ENCODE measurements around the gene PARP3.

Gene PARP3

DNA sequence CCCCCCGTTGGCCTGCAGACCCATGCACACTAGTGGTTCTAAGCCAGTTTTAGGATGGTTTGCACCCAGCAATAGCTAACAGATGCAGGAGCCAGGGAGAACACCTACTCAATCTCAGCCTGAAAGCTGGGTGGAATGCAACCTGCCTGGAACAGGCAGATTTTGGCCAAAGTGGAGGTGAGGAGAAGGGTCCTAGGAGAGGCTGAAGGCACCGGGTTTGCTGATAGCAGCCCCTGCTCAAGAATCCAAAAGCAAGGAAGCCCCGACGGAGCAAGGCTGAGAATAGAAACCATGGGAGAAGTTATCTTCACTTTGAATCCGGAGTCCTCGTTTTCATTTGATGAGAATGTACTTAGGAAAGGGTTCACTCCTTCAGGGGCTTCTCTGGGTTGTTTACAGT lies 10.4 kb upstream of the PARP3 start:
- no peaks in the 10 kb centered on the region for H3K9me3 ChIP-seq (ENCODE audit: control insufficient read depth, low read length)
- H3K27me3 ChIP-seq (ENCODE audit: control insufficient read depth in 1 of 2, insufficient read depth in 1 of 2, low read length in 2 of 2), result no peaks in the 10 kb centered on the region
- no peak for DNase-seq
- no peak overlapping the region for H3K4me3 ChIP-seq (ENCODE audit: insufficient read depth in 1 of 2, low read depth in 1 of 2, low read length in 2 of 2)
- H3K79me1 ChIP-seq (replicated peaks; ENCODE audit: low read length, poor library complexity, severe bottlenecking), result peaks cover 3% of the 10 kb centered on the region
- H3K36me3 ChIP-seq (ENCODE audit: control insufficient read depth in 1 of 2, insufficient read depth in 2 of 2, low read depth in 1 of 2, low read length in 2 of 2), result peaks cover 51 to 54% of the 10 kb centered on the region in 2 experiments
- H4K91ac ChIP-seq (ENCODE audit: low read length), result no peak overlapping the region
- H3K14ac ChIP-seq (ENCODE audit: low read length in 2 of 2), result no peak overlapping the region
- H2AFZ ChIP-seq (ENCODE audit: low read depth, low read length), result no peak overlapping the region
- no peak overlapping the region for H2BK15ac ChIP-seq (ENCODE audit: low read depth, poor library complexity, severe bottlenecking)
- WGBS, result 96% methylated on average over 6 of the region's 6 CpGs
- no peak overlapping the region for H3K23ac ChIP-seq (ENCODE audit: low read length in 2 of 2)
- no peak overlapping the region for H2AK5ac ChIP-seq (ENCODE audit: low read length, severe bottlenecking)
- H2BK5ac ChIP-seq (ENCODE audit: low read depth, low read length, poor library complexity, severe bottlenecking), result no peak overlapping the region
- no peak overlapping the region for H2BK12ac ChIP-seq (ENCODE audit: low read length in 2 of 2)
- H4K8ac ChIP-seq (ENCODE audit: low read length), result no peak overlapping the region
- no peak overlapping the region for H3K18ac ChIP-seq (ENCODE audit: low read depth in 1 of 2, low read length in 2 of 2)
- H3K4me2 ChIP-seq (ENCODE audit: low read length, poor library complexity, severe bottlenecking), result no peak overlapping the region
- peaks cover 2% of the 10 kb centered on the region for H3K4me1 ChIP-seq (ENCODE audit: control insufficient read depth, insufficient read depth, low read depth, low read length)
- no peak overlapping the region for H3K4ac ChIP-seq (ENCODE audit: low read depth in 1 of 2, low read length in 2 of 2)
- no peak overlapping the region for H3K27ac ChIP-seq (ENCODE audit: low read length, poor library complexity, severe bottlenecking)
- no peak overlapping the region for H2BK120ac ChIP-seq (ENCODE audit: low read depth, low read length)
- H3K9ac ChIP-seq (ENCODE audit: low read length), result no peak overlapping the region

DNA sequence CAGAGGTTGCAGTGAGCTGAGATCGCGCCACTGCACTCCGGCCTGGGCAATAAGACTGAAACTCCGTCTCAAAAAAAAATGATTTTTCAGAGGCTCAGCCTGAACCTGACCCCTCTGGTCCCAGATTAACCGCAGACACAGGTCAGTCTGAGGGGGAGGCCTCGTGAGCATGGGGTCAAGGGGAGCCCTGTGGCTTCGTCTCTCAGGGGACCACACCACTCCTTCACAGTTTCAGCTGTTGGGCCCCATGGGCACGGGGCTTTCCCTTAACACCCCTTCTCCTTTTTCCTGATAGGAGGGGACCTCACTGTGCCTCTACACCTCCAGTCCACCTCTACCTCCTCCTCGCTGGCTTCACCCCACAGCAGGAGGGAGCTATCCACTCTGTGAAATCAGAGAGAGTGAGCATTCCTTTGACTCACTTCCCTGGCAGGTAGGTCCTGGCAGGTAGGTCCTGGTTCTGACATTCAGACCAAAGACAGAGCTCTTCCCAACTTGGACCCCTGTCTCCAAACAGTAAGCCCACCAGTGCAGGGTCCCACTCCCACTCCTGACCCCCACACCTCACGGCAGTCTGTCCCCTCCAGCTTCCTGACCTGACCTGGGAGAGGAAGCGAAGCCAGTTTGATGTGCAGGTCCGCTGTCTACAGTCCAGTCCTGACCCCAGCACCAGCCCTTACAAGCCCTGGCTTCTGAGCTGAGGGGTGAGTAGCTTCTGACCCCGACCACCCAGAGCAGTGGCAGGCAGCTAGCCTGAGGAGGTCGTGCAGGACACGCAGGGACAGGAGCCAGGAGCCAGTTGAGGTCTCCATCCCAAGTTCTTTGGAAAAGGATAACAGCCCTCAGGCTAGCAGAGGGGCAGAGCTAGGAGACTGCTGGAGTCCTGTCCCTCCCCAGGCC lies 9.4 kb upstream of the PARP3 start:
- H3K27me3 ChIP-seq (ENCODE audit: control insufficient read depth in 1 of 2, insufficient read depth in 1 of 2, low read length in 2 of 2), result no peaks in the 10 kb centered on the region
- no peak overlapping the region for H3K27ac ChIP-seq (ENCODE audit: low read length, poor library complexity, severe bottlenecking)
- H2BK12ac ChIP-seq (ENCODE audit: low read length in 2 of 2), result no peak overlapping the region
- no peak overlapping the region for H2AFZ ChIP-seq (ENCODE audit: low read depth, low read length)
- H3K18ac ChIP-seq (ENCODE audit: low read depth in 1 of 2, low read length in 2 of 2), result no peak overlapping the region
- H3K36me3 ChIP-seq (ENCODE audit: control insufficient read depth in 1 of 2, insufficient read depth in 2 of 2, low read depth in 1 of 2, low read length in 2 of 2), result peaks cover 61 to 64% of the 10 kb centered on the region in 2 experiments
- H2AK5ac ChIP-seq (ENCODE audit: low read length, severe bottlenecking), result no peak overlapping the region
- H3K4me2 ChIP-seq (ENCODE audit: low read length, poor library complexity, severe bottlenecking), result no peak overlapping the region
- H3K4ac ChIP-seq (ENCODE audit: low read depth in 1 of 2, low read length in 2 of 2), result no peak overlapping the region
- no peak overlapping the region for H3K9ac ChIP-seq (ENCODE audit: low read length)
- no peak overlapping the region for H3K23ac ChIP-seq (ENCODE audit: low read length in 2 of 2)
- no peak overlapping the region for H2BK15ac ChIP-seq (ENCODE audit: low read depth, poor library complexity, severe bottlenecking)
- no peak overlapping the region for H3K14ac ChIP-seq (ENCODE audit: low read length in 2 of 2)
- no peak overlapping the region for H2BK120ac ChIP-seq (ENCODE audit: low read depth, low read length)
- no peak overlapping the region for H3K4me3 ChIP-seq (ENCODE audit: insufficient read depth in 1 of 2, low read depth in 1 of 2, low read length in 2 of 2)
- DNase-seq, result no peak
- no peaks in the 10 kb centered on the region for H3K9me3 ChIP-seq (ENCODE audit: control insufficient read depth, low read length)
- no peak overlapping the region for H2BK5ac ChIP-seq (ENCODE audit: low read depth, low read length, poor library complexity, severe bottlenecking)
- no peak overlapping the region for H4K8ac ChIP-seq (ENCODE audit: low read length)
- H3K4me1 ChIP-seq (ENCODE audit: control insufficient read depth, insufficient read depth, low read depth, low read length), result peaks cover 2% of the 10 kb centered on the region
- peaks cover 10% of the 10 kb centered on the region for H3K79me1 ChIP-seq (replicated peaks; ENCODE audit: low read length, poor library complexity, severe bottlenecking)
- WGBS, result 94% methylated on average over 15 of the region's 15 CpGs
- H4K91ac ChIP-seq (ENCODE audit: low read length), result no peak overlapping the region

DNA sequence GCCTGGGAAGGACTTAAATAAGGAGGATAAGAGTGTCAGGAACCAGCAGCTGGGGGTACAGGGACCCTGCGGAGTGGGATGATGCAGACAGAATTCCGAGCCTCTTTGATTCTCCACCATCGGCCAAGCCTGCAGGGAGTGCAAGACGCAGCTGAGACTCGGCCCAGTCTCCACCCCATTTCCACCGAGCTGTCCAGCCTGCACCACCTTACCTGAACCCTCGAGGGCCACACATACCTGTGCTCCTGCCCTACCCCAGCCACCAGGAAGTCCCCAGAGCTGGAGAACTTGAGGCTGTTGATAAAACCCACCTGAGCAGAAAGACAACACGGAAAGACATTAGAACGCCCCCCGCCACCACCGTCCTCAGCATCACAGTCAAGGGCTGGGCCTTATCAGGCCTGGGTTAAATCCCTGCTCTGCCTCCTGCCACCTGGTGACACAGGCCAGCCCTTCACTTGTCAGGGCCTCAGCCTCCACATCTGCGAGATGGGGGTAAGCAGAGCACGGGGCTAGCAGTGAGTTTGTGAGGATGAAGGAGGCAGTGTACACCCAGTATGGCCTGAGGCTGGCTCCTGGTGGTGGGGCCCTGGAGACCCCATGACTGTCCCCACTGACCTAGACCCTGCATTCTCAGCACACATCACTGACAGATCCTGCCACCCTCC lies 8.6 kb upstream of the PARP3 start:
- Histone ChIP-seq H2AK5ac (ENCODE audit: low read length, severe bottlenecking) (no peak overlapping the region), H3K9me3 (ENCODE audit: control insufficient read depth, low read length) (no peaks in the 10 kb centered on the region), H3K4me1 (ENCODE audit: control insufficient read depth, insufficient read depth, low read depth, low read length) (peaks cover 2% of the 10 kb centered on the region), H2BK120ac (ENCODE audit: low read depth, low read length) (no peak overlapping the region), H3K4me3 (ENCODE audit: insufficient read depth in 1 of 2, low read depth in 1 of 2, low read length in 2 of 2) (no peak overlapping the region), H3K4ac (ENCODE audit: low read depth in 1 of 2, low read length in 2 of 2) (no peak overlapping the region), H4K8ac (ENCODE audit: low read length) (no peak overlapping the region), H3K27me3 (ENCODE audit: control insufficient read depth in 1 of 2, insufficient read depth in 1 of 2, low read length in 2 of 2) (no peaks in the 10 kb centered on the region), H3K14ac (ENCODE audit: low read length in 2 of 2) (no peak overlapping the region), H3K4me2 (ENCODE audit: low read length, poor library complexity, severe bottlenecking) (no peak overlapping the region), H2BK15ac (ENCODE audit: low read depth, poor library complexity, severe bottlenecking) (no peak overlapping the region), H3K18ac (ENCODE audit: low read depth in 1 of 2, low read length in 2 of 2) (no peak overlapping the region), H3K79me1 (replicated peaks; ENCODE audit: low read length, poor library complexity, severe bottlenecking) (peaks cover 18% of the 10 kb centered on the region), H3K27ac (ENCODE audit: low read length, poor library complexity, severe bottlenecking) (no peak overlapping the region), H3K23ac (ENCODE audit: low read length in 2 of 2) (no peak overlapping the region), H3K36me3 (ENCODE audit: control insufficient read depth in 1 of 2, insufficient read depth in 2 of 2, low read depth in 1 of 2, low read length in 2 of 2) (peaks cover 69 to 71% of the 10 kb centered on the region in 2 experiments), H2BK12ac (ENCODE audit: low read length in 2 of 2) (no peak overlapping the region), H4K91ac (ENCODE audit: low read length) (no peak overlapping the region), H2AFZ (ENCODE audit: low read depth, low read length) (no peak overlapping the region), H3K9ac (ENCODE audit: low read length) (no peak overlapping the region), H2BK5ac (ENCODE audit: low read depth, low read length, poor library complexity, severe bottlenecking) (no peak overlapping the region)
- DNase-seq, result no peak
- WGBS, result 97% methylated on average over 11 of the region's 13 CpGs

DNA sequence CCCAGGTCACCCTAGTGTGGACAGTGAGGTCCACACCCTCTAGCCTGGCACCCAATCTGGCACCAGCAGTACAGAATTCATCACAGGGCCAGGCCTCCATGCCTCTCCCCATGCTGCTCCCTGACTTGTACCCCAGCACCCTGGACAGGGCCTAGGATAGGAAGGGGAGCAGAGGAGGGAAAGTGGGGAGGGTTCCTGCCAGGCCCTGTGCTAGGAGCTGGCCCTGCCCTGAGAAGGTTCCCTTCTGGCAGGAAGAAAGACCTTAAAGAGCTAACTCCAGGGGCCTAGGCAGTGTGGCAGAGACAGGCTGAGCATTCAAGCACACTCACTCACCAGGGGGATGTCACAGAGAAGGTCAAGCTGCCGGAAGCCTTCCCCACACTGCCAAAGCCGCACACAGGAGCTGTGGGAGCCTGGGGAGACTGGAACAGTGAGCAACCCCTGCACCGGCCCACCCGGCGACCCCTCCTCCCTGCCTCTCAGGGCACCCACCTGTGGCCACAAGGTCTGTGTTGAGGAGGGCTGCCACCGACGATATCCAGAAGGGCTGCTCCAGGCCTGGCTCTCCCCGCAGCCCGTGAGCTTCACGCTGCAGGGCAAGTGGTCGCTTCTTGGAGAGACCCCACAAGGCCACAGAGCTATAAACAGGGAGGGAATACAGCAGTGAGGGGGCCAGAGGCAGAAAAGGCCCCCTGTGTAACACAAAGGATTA lies 7.9 kb upstream of the PARP3 start:
- no peak overlapping the region for H2BK5ac ChIP-seq (ENCODE audit: low read depth, low read length, poor library complexity, severe bottlenecking)
- H2BK15ac ChIP-seq (ENCODE audit: low read depth, poor library complexity, severe bottlenecking), result no peak overlapping the region
- DNase-seq, result no peak
- H3K79me1 ChIP-seq (replicated peaks; ENCODE audit: low read length, poor library complexity, severe bottlenecking), result peaks cover 23% of the 10 kb centered on the region
- no peak overlapping the region for H4K8ac ChIP-seq (ENCODE audit: low read length)
- no peak overlapping the region for H3K23ac ChIP-seq (ENCODE audit: low read length in 2 of 2)
- H3K4ac ChIP-seq (ENCODE audit: low read depth in 1 of 2, low read length in 2 of 2), result no peak overlapping the region
- H2AFZ ChIP-seq (ENCODE audit: low read depth, low read length), result no peak overlapping the region
- no peak overlapping the region for H3K14ac ChIP-seq (ENCODE audit: low read length in 2 of 2)
- WGBS, result 96% methylated on average over 11 of the region's 11 CpGs
- no peak overlapping the region for H3K18ac ChIP-seq (ENCODE audit: low read depth in 1 of 2, low read length in 2 of 2)
- no peaks in the 10 kb centered on the region for H3K27me3 ChIP-seq (ENCODE audit: control insufficient read depth in 1 of 2, insufficient read depth in 1 of 2, low read length in 2 of 2)
- no peak overlapping the region for H2AK5ac ChIP-seq (ENCODE audit: low read length, severe bottlenecking)
- H2BK12ac ChIP-seq (ENCODE audit: low read length in 2 of 2), result no peak overlapping the region
- H2BK120ac ChIP-seq (ENCODE audit: low read depth, low read length), result no peak overlapping the region
- no peak overlapping the region for H3K9ac ChIP-seq (ENCODE audit: low read length)
- no peak overlapping the region for H3K4me3 ChIP-seq (ENCODE audit: insufficient read depth in 1 of 2, low read depth in 1 of 2, low read length in 2 of 2)
- no peak overlapping the region for H3K27ac ChIP-seq (ENCODE audit: low read length, poor library complexity, severe bottlenecking)
- no peaks in the 10 kb centered on the region for H3K9me3 ChIP-seq (ENCODE audit: control insufficient read depth, low read length)
- peaks cover 76% of the 10 kb centered on the region in 2 experiments for H3K36me3 ChIP-seq (ENCODE audit: control insufficient read depth in 1 of 2, insufficient read depth in 2 of 2, low read depth in 1 of 2, low read length in 2 of 2)
- no peak overlapping the region for H3K4me2 ChIP-seq (ENCODE audit: low read length, poor library complexity, severe bottlenecking)
- peaks cover 2% of the 10 kb centered on the region for H3K4me1 ChIP-seq (ENCODE audit: control insufficient read depth, insufficient read depth, low read depth, low read length)
- no peak overlapping the region for H4K91ac ChIP-seq (ENCODE audit: low read length)
